Measurements from ENCODE around the gene TMEM190.

TMEM190 gene

DNA sequence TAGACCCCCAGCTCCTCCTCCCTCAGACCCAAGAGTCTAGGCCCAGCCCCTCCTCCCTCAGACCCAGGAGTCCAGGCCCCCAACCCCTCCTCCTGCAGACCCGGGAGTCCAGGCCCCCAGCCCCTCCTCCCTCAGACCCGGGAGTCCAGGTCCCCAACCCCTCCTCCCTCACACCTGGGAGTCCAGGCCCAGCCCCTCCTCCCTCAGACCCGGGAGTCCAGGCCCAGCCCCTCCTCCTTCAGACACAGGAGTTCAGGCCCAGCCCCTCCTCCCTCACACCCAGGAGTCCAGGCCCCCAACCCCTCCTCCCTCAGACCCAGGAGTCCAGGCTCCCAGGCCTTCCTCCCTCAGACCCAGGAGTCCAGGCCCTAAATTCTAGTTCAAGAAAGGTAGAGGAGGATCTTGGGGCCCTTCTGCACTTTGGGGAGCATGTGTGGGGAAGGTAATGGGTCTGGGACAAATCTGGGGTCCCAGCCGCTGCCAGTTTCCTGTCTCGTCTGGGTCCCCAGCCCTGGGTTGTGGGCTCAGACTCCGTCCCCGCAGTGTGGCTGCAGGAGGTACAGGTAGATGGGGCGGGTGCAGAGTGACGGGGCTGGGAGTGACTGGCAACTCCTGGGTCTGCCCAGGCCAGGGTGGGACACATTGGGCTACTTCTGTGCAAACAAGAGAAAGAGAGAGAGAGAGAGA, 3.2 kb upstream of the TMEM190 start:
- TF ChIP-seq, protein P1, sequence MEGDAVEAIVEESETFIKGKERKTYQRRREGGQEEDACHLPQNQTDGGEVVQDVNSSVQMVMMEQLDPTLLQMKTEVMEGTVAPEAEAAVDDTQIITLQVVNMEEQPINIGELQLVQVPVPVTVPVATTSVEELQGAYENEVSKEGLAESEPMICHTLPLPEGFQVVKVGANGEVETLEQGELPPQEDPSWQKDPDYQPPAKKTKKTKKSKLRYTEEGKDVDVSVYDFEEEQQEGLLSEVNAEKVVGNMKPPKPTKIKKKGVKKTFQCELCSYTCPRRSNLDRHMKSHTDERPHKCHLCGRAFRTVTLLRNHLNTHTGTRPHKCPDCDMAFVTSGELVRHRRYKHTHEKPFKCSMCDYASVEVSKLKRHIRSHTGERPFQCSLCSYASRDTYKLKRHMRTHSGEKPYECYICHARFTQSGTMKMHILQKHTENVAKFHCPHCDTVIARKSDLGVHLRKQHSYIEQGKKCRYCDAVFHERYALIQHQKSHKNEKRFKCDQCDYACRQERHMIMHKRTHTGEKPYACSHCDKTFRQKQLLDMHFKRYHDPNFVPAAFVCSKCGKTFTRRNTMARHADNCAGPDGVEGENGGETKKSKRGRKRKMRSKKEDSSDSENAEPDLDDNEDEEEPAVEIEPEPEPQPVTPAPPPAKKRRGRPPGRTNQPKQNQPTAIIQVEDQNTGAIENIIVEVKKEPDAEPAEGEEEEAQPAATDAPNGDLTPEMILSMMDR (IDR thresholded peaks at IDR 0.05), result no peak

DNA sequence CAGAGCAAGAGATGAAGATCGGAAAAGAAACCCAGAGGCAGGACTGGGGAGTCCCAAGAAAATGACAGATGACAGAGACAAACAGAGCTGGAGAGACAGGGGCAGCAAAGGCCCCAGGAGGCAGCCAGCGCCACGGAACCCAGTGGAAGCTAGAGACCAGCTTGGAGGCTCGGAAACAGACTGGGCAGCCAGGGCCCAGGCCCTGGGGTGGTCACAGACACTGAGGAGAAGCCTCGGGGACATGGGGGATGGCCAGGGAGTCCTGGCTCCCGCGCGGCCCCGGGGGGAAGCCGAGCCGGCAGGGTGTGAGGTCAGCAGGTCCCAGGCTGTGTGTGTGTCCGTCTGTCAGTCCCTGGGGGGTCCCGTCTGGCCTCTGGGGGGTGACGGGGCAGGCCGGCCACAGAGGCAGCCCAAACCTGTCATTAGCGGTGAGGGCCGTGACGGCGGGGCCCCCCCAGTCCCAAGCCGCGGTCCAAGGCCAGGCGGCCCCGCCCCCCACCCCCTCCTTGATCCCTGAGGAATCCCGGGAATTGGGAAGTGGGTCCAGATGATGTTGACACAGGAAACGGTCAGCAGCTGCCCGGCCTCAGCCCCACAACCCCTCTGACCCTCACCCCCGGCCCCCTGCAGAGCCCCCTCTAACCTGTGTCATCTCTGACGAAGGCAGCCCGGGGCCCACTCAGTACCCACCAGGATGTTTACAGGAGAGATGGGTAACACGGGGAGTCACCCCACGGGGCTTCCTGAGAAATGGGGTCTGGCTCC, 2.5 kb upstream of the TMEM190 start:
- TF ChIP-seq, protein P1 (IDR thresholded peaks at IDR 0.05), result no peak

DNA sequence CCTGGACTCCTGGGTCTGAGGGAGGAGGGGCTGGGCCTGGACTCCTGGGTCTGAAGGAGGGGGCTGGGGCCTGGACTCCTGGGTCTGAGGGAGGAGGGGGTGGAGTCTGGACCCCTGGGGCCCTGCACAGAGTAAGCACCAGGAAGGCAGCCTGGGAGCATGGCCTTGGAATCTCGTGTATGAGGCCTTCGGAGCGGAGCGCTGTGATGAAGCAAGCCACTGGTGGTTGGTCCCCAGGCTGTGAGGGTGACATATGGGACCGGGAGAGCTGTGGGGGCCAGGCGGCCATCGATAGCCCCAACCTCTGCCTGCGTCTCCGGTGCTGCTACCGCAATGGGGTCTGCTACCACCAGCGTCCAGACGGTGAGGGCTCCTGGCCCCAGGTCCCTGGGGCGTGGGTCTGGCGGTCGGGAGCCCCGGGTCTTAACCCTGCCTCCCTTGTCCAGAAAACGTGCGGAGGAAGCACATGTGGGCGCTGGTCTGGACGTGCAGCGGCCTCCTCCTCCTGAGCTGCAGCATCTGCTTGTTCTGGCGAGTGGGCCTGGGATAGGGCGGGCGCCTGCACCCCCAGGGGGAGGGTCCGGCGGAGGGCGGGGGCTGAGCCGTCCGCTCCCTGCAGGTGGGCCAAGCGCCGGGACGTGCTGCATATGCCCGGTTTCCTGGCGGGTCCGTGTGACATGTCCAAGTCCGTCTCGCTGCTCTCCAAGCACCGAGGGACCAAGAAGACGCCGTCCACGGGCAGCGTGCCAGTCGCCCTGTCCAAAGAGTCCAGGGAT, 918 bp downstream of the TMEM190 start:
- TF ChIP-seq, protein P1 (IDR thresholded peaks at IDR 0.05), result no peak

DNA sequence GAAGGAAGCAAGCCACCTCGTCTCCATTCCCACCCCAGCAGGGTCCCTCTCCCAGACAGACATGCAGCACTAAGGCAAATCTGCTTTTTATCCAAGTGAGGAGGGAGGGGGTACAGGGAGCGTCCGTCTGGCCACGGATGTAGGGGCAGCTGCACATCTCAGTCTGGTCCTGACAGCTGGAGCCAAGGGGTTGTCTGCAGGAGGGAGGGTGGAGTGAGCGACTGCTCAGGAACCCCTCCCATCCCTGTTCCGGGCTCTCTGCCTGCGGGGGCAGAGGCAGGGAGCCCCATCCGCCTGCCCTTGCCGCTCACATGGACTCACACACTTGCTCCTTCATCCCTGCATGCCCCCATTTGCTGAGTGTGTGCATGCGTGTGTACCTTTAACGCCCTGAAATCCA, 2.5 kb downstream of the TMEM190 start:
- TF ChIP-seq, protein P1 (IDR thresholded peaks at IDR 0.05), result no peak

DNA sequence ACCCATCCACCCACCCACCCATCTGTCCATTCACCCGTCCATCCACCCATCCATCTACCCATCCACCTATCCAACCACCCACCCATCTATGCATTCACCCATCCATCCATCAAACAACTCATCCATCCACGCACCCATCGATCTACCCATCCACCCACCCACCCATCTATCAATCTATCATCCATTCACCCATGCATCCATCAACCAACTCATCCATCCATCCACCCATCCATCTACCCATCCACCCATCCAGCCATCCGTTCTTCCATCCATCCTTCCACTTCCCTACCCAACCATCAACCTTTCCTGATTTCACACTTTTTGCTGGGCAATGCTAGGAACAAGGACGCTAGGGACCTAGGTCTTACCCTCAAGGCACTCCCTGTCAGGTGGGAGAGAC, 5.4 kb downstream of the TMEM190 start:
- TF ChIP-seq, protein P1 (IDR thresholded peaks at IDR 0.05), result no peak

DNA sequence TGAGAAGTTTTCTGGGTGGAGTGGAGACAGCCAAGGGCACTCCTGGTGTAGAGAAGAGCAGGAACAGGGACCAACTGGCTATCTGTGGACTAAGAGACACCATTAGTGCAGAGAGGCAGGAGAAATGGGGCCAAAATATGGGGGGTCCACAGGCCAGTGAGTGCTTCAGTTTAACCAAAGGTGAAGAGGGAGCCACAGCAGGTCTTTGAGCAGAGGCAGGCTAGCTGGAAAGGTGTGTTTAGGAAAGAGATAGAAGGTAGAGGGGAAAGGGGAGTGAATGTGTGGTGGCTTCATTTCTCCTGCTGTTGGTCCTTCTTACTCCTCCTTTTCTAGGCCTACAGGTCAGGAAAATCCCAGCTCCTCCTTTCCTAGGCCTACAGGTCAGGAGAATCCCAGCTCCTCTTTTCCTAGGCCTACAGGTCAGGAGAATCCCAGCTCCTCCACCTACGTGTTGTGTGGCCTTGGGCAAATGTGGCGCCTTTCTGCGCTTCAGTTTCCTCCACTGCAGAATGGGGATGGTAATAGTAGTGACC, 6.0 kb downstream of the TMEM190 start:
- TF ChIP-seq, protein P1 (IDR thresholded peaks at IDR 0.05), result no peak

Data from LNCAP (cell line).